SU-DHL-6 (cell line): ENCODE results near the gene C17orf107.

Experiments
- H2AFZ ChIP-seq: fragments of 200-600 bp; sonication (generic); 2 replicates; pipeline ENCODE4 v1.6.1; 2014; ENCODE audit warnings: low read depth, mild to moderate bottlenecking, moderate library complexity, mixed read lengths, antibody characterized with exemption, low read length; ENCODE audit not compliant: severe bottlenecking
- H3F3A ChIP-seq: fragments of 200-600 bp; shearing (Covaris generic); 2 replicates; pipeline ENCODE4 v1.6.0; 2016; ENCODE audit warnings: antibody characterized with exemption, mild to moderate bottlenecking; ENCODE audit not compliant: insufficient read depth
- H3K27ac ChIP-seq: fragments of 200-600 bp; sonication (generic); 2 replicates; pipeline ENCODE4 v1.5.1; 2016; ENCODE audit warnings: low read depth, mild to moderate bottlenecking, low read length, moderate library complexity, mixed read lengths
- H3K27me3 ChIP-seq: fragments of 200-600 bp; sonication (generic), shearing (Covaris generic); 2 replicates; pipeline ENCODE4 v1.6.0; 2014; ENCODE audit warnings: mild to moderate bottlenecking, low read length
- H3K36me3 ChIP-seq: fragments of 200-600 bp; sonication (generic); 2 replicates; pipeline ENCODE4 v1.6.1; 2014; ENCODE audit warnings: mild to moderate bottlenecking, low read length, mixed read lengths
- H3K4me2 ChIP-seq: fragments of 300-600, 200-600 bp; shearing (Covaris generic), sonication (generic); 2 replicates; pipeline ENCODE4 v1.6.0; 2014; ENCODE audit warnings: low read length, low read depth, mild to moderate bottlenecking; ENCODE audit not compliant: poor library complexity, severe bottlenecking
- H3K4me3 ChIP-seq: fragments of 200-600 bp; sonication (generic); 2 replicates; pipeline ENCODE4 v1.5.1; 2014; ENCODE audit warnings: antibody characterized with exemption, low read length, mild to moderate bottlenecking, mixed read lengths; ENCODE audit not compliant: insufficient read depth, poor library complexity, severe bottlenecking
- H3K79me2 ChIP-seq: fragments of 200-600 bp; sonication (generic); 2 replicates; pipeline ENCODE4 v1.6.1; 2014; ENCODE audit warnings: mild to moderate bottlenecking, low read length, moderate library complexity; ENCODE audit not compliant: insufficient read depth
- H3K9ac ChIP-seq: fragments of 200-600 bp; sonication (generic); 2 replicates; pipeline ENCODE4 v1.7.0; 2014; ENCODE audit warnings: mild to moderate bottlenecking, low read length
- H3K9me2 ChIP-seq: fragments of 200-600 bp; sonication (generic); replicated peaks from 2 replicates; pipeline ENCODE4 v1.6.1; 2014; ENCODE audit warnings: low read length; ENCODE audit not compliant: insufficient read depth
- H3K9me3 ChIP-seq: fragments of 200-600 bp; sonication (generic); 2 replicates; pipeline ENCODE4 v1.6.1; 2014; ENCODE audit warnings: low read length, mixed read lengths; ENCODE audit not compliant: insufficient read depth
- H4K20me1 ChIP-seq: fragments of 200-600 bp; sonication (generic); 2 replicates; pipeline ENCODE4 v1.6.1; 2014; ENCODE audit warnings: low read depth, mild to moderate bottlenecking, antibody characterized with exemption, low read length, moderate library complexity, mixed read lengths
- EZH2phosphoT487 ChIP-seq: fragments of 200-600 bp; sonication (generic), shearing (Covaris generic); conservative IDR thresholded peaks from 2 replicates; pipeline ENCODE4 v1.6.1; 2018; ENCODE audit warnings: mild to moderate bottlenecking, antibody characterized with exemption, low read length, moderate library complexity, mixed read lengths
- TF ChIP-seq, protein P1 (sequence below): fragments of 200-600 bp; sonication (generic); IDR thresholded peaks from one replicate; pipeline ENCODE4 v1.5.1; 2017; ENCODE audit warnings: antibody characterized with exemption, mild to moderate bottlenecking, low read length, moderate library complexity; ENCODE audit not compliant: insufficient read depth, poor library complexity, severe bottlenecking

C17orf107 gene

GRCh38 chr17:4941319-4941610, 41.9 kb downstream of the C17orf107 start:
- Histone ChIP-seq H3K9me2 (no peaks in the 10 kb centered on the region), H3K4me2 (peak overlapping the region; percentile 97), H3K4me3 (peak overlapping the region; percentile 78), H3K9me3 (no peaks in the 10 kb centered on the region), H3F3A (peaks cover 49% of the 10 kb centered on the region), H3K27ac (peak overlapping the region; percentile 88), H3K79me2 (peaks cover 59% of the 10 kb centered on the region), H3K27me3 (no peaks in the 10 kb centered on the region), H2AFZ (no peak overlapping the region), H3K9ac (peak overlapping the region; percentile 93), H3K36me3 (peaks cover 3% of the 10 kb centered on the region; the same call in 1 of the 2 replicates), H4K20me1 (peaks cover 1% of the 10 kb centered on the region; the same call in 1 of the 2 replicates)
- TF ChIP-seq, protein P1, sequence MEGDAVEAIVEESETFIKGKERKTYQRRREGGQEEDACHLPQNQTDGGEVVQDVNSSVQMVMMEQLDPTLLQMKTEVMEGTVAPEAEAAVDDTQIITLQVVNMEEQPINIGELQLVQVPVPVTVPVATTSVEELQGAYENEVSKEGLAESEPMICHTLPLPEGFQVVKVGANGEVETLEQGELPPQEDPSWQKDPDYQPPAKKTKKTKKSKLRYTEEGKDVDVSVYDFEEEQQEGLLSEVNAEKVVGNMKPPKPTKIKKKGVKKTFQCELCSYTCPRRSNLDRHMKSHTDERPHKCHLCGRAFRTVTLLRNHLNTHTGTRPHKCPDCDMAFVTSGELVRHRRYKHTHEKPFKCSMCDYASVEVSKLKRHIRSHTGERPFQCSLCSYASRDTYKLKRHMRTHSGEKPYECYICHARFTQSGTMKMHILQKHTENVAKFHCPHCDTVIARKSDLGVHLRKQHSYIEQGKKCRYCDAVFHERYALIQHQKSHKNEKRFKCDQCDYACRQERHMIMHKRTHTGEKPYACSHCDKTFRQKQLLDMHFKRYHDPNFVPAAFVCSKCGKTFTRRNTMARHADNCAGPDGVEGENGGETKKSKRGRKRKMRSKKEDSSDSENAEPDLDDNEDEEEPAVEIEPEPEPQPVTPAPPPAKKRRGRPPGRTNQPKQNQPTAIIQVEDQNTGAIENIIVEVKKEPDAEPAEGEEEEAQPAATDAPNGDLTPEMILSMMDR = no peak
- no peak for TF ChIP-seq EZH2phosphoT487

DNA sequence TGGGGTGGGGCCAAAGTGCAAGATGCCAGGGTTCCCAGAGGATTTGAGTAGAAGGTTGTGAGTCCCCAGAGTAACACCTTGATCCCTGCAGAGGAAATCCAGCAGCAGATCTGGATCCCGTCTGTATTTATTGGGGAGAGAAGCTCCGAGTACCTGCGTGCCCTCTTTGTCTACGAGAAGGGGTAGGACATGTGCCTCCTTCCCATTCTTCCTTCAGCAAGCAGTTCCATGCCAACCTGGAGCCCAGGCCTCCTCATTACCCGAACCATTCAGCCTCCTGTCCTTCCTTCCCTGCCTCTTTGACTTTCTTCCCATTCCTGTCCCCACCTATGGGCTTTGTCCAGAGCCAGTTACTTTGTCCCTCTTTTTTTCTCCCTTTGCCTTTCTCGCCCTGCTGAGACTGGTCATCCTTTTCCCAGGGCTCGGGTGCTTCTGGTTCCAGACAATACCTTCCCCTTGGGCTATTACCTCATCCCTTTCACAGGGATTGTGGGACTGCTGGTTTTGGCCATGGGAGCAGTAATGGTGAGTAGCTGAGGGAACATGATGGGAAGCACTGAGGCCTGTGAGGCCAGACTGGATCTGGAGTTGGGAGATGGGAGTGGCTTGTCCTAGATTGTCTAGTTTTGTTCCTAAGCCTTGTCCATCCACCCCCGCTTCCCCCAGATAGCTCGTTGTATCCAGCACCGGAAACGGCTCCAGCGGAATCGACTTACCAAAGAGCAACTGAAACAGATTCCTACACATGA, 43.6 kb downstream of the C17orf107 start:
- H2AFZ ChIP-seq = no peak overlapping the region
- peaks cover 3% of the 10 kb centered on the region; the same call in 1 of the 2 replicates for H4K20me1 ChIP-seq
- TF ChIP-seq, protein P1 = no peak
- TF ChIP-seq EZH2phosphoT487 = no peak
- peaks cover 11% of the 10 kb centered on the region; the same call in 1 of the 2 replicates for H3K36me3 ChIP-seq
- H3K4me3 ChIP-seq = no peak overlapping the region
- peaks cover 63% of the 10 kb centered on the region for H3F3A ChIP-seq
- no peaks in the 10 kb centered on the region for H3K9me2 ChIP-seq
- peak overlapping the region; percentile 97 for H3K4me2 ChIP-seq
- no peaks in the 10 kb centered on the region for H3K27me3 ChIP-seq
- H3K27ac ChIP-seq = peak overlapping the region; percentile 88; the same call in 1 of the 2 replicates
- peaks cover 75% of the 10 kb centered on the region for H3K79me2 ChIP-seq
- no peak overlapping the region for H3K9ac ChIP-seq
- no peaks in the 10 kb centered on the region for H3K9me3 ChIP-seq

DNA sequence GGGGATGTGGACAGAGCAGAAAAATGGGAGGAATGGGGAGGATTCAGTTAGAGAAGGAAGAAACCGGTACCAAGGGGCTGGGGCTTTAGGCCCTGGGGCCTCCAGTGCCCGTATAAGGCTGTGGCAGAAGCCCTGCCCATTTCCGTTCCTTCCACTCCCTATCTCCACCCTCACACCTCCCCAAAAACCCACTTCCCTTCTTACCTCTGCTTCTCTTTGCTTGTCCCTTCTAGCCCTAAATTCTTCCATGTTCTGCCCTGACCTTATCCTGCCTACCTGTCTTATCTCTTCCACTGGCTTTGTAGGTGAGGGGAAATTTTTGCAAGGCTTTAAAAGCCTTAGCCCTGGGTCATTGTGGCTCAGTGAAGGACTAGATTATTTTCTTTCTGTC, 44.8 kb downstream of the C17orf107 start:
- Histone ChIP-seq H3K9me3 (no peaks in the 10 kb centered on the region), H3K27me3 (no peaks in the 10 kb centered on the region), H3F3A (peaks cover 72% of the 10 kb centered on the region), H3K27ac (peak overlapping the region; percentile 100), H3K36me3 (peaks cover 11% of the 10 kb centered on the region; the same call in 1 of the 2 replicates), H3K9me2 (no peaks in the 10 kb centered on the region), H3K4me3 (no peak overlapping the region), H3K79me2 (peaks cover 67% of the 10 kb centered on the region), H3K4me2 (peak overlapping the region; percentile 90), H4K20me1 (peaks cover 3% of the 10 kb centered on the region; the same call in 1 of the 2 replicates), H3K9ac (peak overlapping the region; percentile 37), H2AFZ (no peak overlapping the region)
- TF ChIP-seq, protein P1 = no peak
- TF ChIP-seq EZH2phosphoT487 = no peak
